GM23338 (cell line): Measurements from ENCODE around the gene STX17. TPM values are rescaled to one million over a fixed set of nuclear protein-coding genes. Genes with fewer than 3 reads are reported as not detected.

Experiments used
- ATAC-seq: fragments of 200-7000 bp; cut with Tn5 transposase; 3 replicates; pipeline ENCODE4 v1.9.1; 2020
- DNase-seq: peaks from one replicate; pipeline ENCODE4 v3.0.0-alpha.2; 2015; ENCODE audit warnings: low spot score
- H2AFZ ChIP-seq: fragments of 200-600 bp; sonication (generic); 2 replicates; pipeline ENCODE4 v1.8.0; 2016; ENCODE audit warnings: antibody characterized with exemption, mild to moderate bottlenecking, moderate library complexity
- H3F3A ChIP-seq: fragments of 200-600 bp; sonication (generic); replicated peaks from 2 replicates; pipeline ENCODE4 v1.8.0; 2017; ENCODE audit warnings: antibody characterized with exemption, mixed run types, low read depth
- H3K27ac ChIP-seq: fragments of 200-600 bp; sonication (generic); 2 replicates; pipeline ENCODE4 v1.6.1; 2016; ENCODE audit warnings: low read depth
- H3K27me3 ChIP-seq: fragments of 200-600 bp; sonication (generic); 2 replicates; pipeline ENCODE4 v1.8.0; 2016; ENCODE audit warnings: mild to moderate bottlenecking, mixed run types, moderate library complexity; ENCODE audit not compliant: insufficient read depth
- H3K36me3 ChIP-seq: fragments of 200-600 bp; sonication (generic); 2 replicates; pipeline ENCODE4 v1.8.0; 2016; ENCODE audit warnings: mild to moderate bottlenecking; ENCODE audit not compliant: insufficient read depth
- H3K4me1 ChIP-seq: fragments of 200-600 bp; sonication (generic); 2 replicates; pipeline ENCODE4 v1.8.0; 2016; ENCODE audit warnings: mild to moderate bottlenecking, moderate library complexity; ENCODE audit not compliant: insufficient read depth
- H3K4me2 ChIP-seq: fragments of 200-600 bp; sonication (generic); 2 replicates; pipeline ENCODE4 v1.7.1; 2017; ENCODE audit warnings: mixed run types
- H3K4me3 ChIP-seq: fragments of 200-600 bp; sonication (generic); 2 replicates; pipeline ENCODE4 v1.6.1; 2016; ENCODE audit warnings: mixed run types
- H3K79me2 ChIP-seq: fragments of 200-600 bp; sonication (generic); replicated peaks from 2 replicates; pipeline ENCODE4 v1.8.0; 2017; ENCODE audit warnings: mild to moderate bottlenecking; ENCODE audit not compliant: insufficient read depth
- H3K9me2 ChIP-seq: fragments of 200-600 bp; sonication (generic); 2 replicates; pipeline ENCODE4 v1.8.0; 2017; ENCODE audit not compliant: insufficient read depth
- H4K20me1 ChIP-seq: fragments of 200-600 bp; sonication (generic); replicated peaks from 2 replicates; pipeline ENCODE4 v1.8.0; 2017; ENCODE audit warnings: mild to moderate bottlenecking; ENCODE audit not compliant: insufficient read depth
- H3K27ac Mint-ChIP-seq: 2 replicates; pipeline ENCODE4 v1.8.0; 2020; ENCODE audit warnings: inconsistent platforms, mild to moderate bottlenecking, moderate library complexity, mixed read lengths
- H3K27me3 Mint-ChIP-seq: 3 replicates; pipeline ENCODE4 v1.8.0; 2022; ENCODE audit warnings: low read depth, mild to moderate bottlenecking, moderate library complexity, mixed read lengths, inconsistent platforms; ENCODE audit not compliant: insufficient read depth, poor library complexity
- H3K36me3 Mint-ChIP-seq: 3 replicates; pipeline ENCODE4 v1.8.0; 2021; ENCODE audit warnings: low read depth, mild to moderate bottlenecking, inconsistent platforms, moderate library complexity, mixed read lengths
- H3K4me1 Mint-ChIP-seq: 3 replicates; pipeline ENCODE4 v1.8.0; 2020; ENCODE audit warnings: mild to moderate bottlenecking, inconsistent platforms, mixed read lengths
- H3K4me3 Mint-ChIP-seq: 3 replicates; pipeline ENCODE4 v1.8.0; 2021; ENCODE audit warnings: moderate library complexity, mild to moderate bottlenecking, inconsistent platforms, mixed read lengths
- H3K9me3 Mint-ChIP-seq: 3 replicates; pipeline ENCODE4 v1.8.0; 2020; ENCODE audit warnings: moderate library complexity, mild to moderate bottlenecking, inconsistent platforms, mixed read lengths
- CREB1 ChIP-seq: fragments of 250-450 bp; sonication (Bioruptor Pico); IDR thresholded peaks from 2 replicates; pipeline ENCODE4 v1.5.0; 2020; ENCODE audit warnings: low read depth, mild to moderate bottlenecking, moderate library complexity
- CTCF ChIP-seq, 2 experiments: fragments of 200-600 bp in 1 of 2; sonication (generic) in 1 of 2; conservative IDR thresholded peaks; 2 replicates each; pipeline versions ENCODE4 v1.5.1 to v1.6.1; 2016 to 2017; ENCODE audit warnings: antibody characterized with exemption in 2 of 2, low read depth in 2 of 2, mild to moderate bottlenecking in 2 of 2, moderate library complexity in 1 of 2
- ETS1 ChIP-seq: IDR thresholded peaks from 2 replicates; pipeline ENCODE4 v1.6.1; 2016; ENCODE audit warnings: antibody characterized with exemption
- EZH2 ChIP-seq: fragments of 200-600 bp; sonication (generic); IDR thresholded peaks from one replicate; pipeline ENCODE4 v1.8.0; 2017; ENCODE audit warnings: antibody characterized with exemption, mild to moderate bottlenecking, low read depth; ENCODE audit not compliant: unreplicated experiment
- EZH2phosphoT487 ChIP-seq: fragments of 200-600 bp; sonication (generic); IDR thresholded peaks from one replicate; pipeline ENCODE4 v1.8.1; 2018; ENCODE audit warnings: antibody characterized with exemption; ENCODE audit not compliant: unreplicated experiment
- JUNB ChIP-seq: IDR thresholded peaks from one replicate; pipeline ENCODE4 v1.6.1; 2016; ENCODE audit warnings: antibody characterized with exemption; ENCODE audit not compliant: unreplicated experiment
- NANOG ChIP-seq: IDR thresholded peaks from 2 replicates; pipeline ENCODE4 v1.6.1; 2016; ENCODE audit warnings: antibody characterized with exemption, borderline replicate concordance
- POLR2AphosphoS5 ChIP-seq: IDR thresholded peaks from 2 replicates; pipeline ENCODE4 v1.6.1; 2016; ENCODE audit warnings: antibody characterized with exemption, low read depth
- REST ChIP-seq: IDR thresholded peaks from one replicate; pipeline ENCODE4 v1.6.1; 2018; ENCODE audit warnings: antibody characterized with exemption; ENCODE audit not compliant: unreplicated experiment
- STAT1 ChIP-seq: IDR thresholded peaks from one replicate; pipeline ENCODE4 v1.6.1; 2016; ENCODE audit warnings: antibody characterized with exemption; ENCODE audit not compliant: unreplicated experiment
- ZNF114 ChIP-seq: fragments of 250-450 bp; sonication (Bioruptor Pico); IDR thresholded peaks from 2 replicates; pipeline ENCODE4 v1.5.0; 2020; ENCODE audit warnings: mild to moderate bottlenecking, moderate library complexity
- ZNF331 ChIP-seq: fragments of 250-450 bp; sonication (Bioruptor Pico); IDR thresholded peaks from 2 replicates; pipeline ENCODE4 v1.5.0; 2020; ENCODE audit warnings: low read depth, mild to moderate bottlenecking, moderate library complexity
- ZNF462 ChIP-seq: fragments of 250-450 bp; sonication (Bioruptor Pico); IDR thresholded peaks from 2 replicates; pipeline ENCODE4 v1.5.0; 2020; ENCODE audit warnings: mild to moderate bottlenecking, moderate library complexity
- polyA plus RNA-seq: library from polyadenylated mRNA; unstranded; fragments of >200 nt; fragmentation: Nextera tagmentation; extraction: Ambion mirVana; gene quantifications from 2 replicates; pipeline ENCODE4 v1.2.1, GENCODE V29; 2016
- total RNA-seq: library from RNA; depleted of rRNA; stranded (reverse); fragments of >200 nt; shearing (Covaris generic); gene quantifications from 2 replicates; pipeline ENCODE4 v1.2.3, GENCODE V29; 2014

STX17 gene
- total and polyA plus RNA-seq, 2 experiments from 2014 or later, result 12.9 to 24.2 TPM

GRCh38 chr9:99896119-99896518 is 10.3 kb upstream of the STX17 start:
- H3K4me3 Mint-ChIP-seq, result no peak overlapping the region
- peaks cover 4% of the 10 kb centered on the region for H3K27me3 Mint-ChIP-seq
- Histone ChIP-seq H3K79me2 (no peaks in the 10 kb centered on the region), H3F3A (no peaks in the 10 kb centered on the region), H3K4me3 (no peak overlapping the region), H3K27me3 (no peaks in the 10 kb centered on the region), H3K9me2 (no peaks in the 10 kb centered on the region; the same call in 1 of the 2 replicates), H4K20me1 (no peaks in the 10 kb centered on the region), H3K4me1 (peaks cover 8% of the 10 kb centered on the region), H2AFZ (no peak overlapping the region), H3K27ac (no peak overlapping the region), H3K4me2 (no peak overlapping the region), H3K36me3 (no peaks in the 10 kb centered on the region)
- no peak for ATAC-seq
- no peak for TF ChIP-seq ZNF114 (CRISPR knock-in tag)
- no peak for TF ChIP-seq ZNF331 (CRISPR knock-in tag)
- no peak for TF ChIP-seq ZNF462 (CRISPR knock-in tag)
- TF ChIP-seq REST, result no peak
- TF ChIP-seq POLR2AphosphoS5, result no peak
- TF ChIP-seq CTCF (conservative IDR thresholded peaks at IDR 0.05; ENCODE audit: low read depth in 2 of 2), result no peak
- no peak for TF ChIP-seq JUNB
- TF ChIP-seq STAT1, result no peak
- no peak for TF ChIP-seq NANOG
- TF ChIP-seq ETS1, result no peak
- no peak for TF ChIP-seq EZH2phosphoT487
- no peak for TF ChIP-seq CREB1 (CRISPR knock-in tag)
- no peak for TF ChIP-seq EZH2
- peaks cover 15% of the 10 kb centered on the region for H3K4me1 Mint-ChIP-seq
- H3K9me3 Mint-ChIP-seq, result no peaks in the 10 kb centered on the region
- no peaks in the 10 kb centered on the region for H3K36me3 Mint-ChIP-seq
- DNase-seq, result no peak
- no peak overlapping the region for H3K27ac Mint-ChIP-seq
